GM12878 (cell line): Measurements from ENCODE around the gene ATL1. TPM values are rescaled to one million over a fixed set of nuclear protein-coding genes. Genes with fewer than 3 reads are reported as not detected.

ENCODE experiments used
- ATAC-seq: fragments of 200-7000 bp; cut with Tn5 transposase; 3 replicates; pipeline ENCODE4 v1.9.1; 2020; ENCODE audit warnings: mild to moderate bottlenecking, moderate library complexity
- BruUV-seq: library from RNA; stranded (reverse); fragments of 400-500 nt; replicated peaks from 2 replicates; lab custom pipeline; 2021; lab: Mats Ljungman, UMichigan
- CTCF ChIA-PET: fragments of 300-600 bp; sonication (Branson Sonifier 250); formaldehyde crosslinking; extraction: SDS; loops from one replicate; lab custom pipeline; 2021; ENCODE audit warnings: inconsistent platforms; lab: Yijun Ruan, JAX
- POLR2A ChIA-PET: fragments of 350-600 bp; formaldehyde crosslinking; extraction: SDS; loops from one replicate; lab custom pipeline; 2021; ENCODE audit warnings: inconsistent platforms; lab: Charles Lee
- RAD21 ChIA-PET: fragments of 300-600 bp; sonication (Branson Sonifier 250); formaldehyde crosslinking; loops from one replicate; lab custom pipeline; 2023; ENCODE audit warnings: antibody characterized with exemption; ENCODE audit not compliant: unreplicated experiment; lab: Charles Lee
- SMC1A ChIA-PET: fragments of 300-600 bp; sonication (Branson Sonifier 250); formaldehyde crosslinking; loops from one replicate; lab custom pipeline; 2023; ENCODE audit not compliant: unreplicated experiment, uncharacterized antibody; lab: Charles Lee
- DNase-seq: peaks from one replicate; pipeline ENCODE4 v3.0.0-alpha.2; 2011; ENCODE audit warnings: low read depth, low spot score
- FAIRE-seq: peaks from 3 replicates; lab custom pipeline; 2011; peaks lifted over from hg19 to GRCh38; lab: Jason Lieb, UNC
- H2AFZ ChIP-seq: 2 replicates; pipeline ENCODE4 v1.6.0; 2011; ENCODE audit warnings: low read depth, low read length, control low read depth; ENCODE audit not compliant: control insufficient read depth
- H3K27ac ChIP-seq: 2 replicates; pipeline ENCODE4 v1.5.1; 2011; ENCODE audit warnings: control low read depth; ENCODE audit not compliant: control insufficient read depth, insufficient read depth
- H3K27me3 ChIP-seq, 2 experiments: replicated peaks in 1 of 2; 2 replicates each; pipeline versions ENCODE4 v1.6.0 to v1.6.1; 2011; ENCODE audit warnings: low read length in 1 of 2; ENCODE audit not compliant: control insufficient read depth in 2 of 2, insufficient read depth in 2 of 2
- H3K36me3 ChIP-seq, 2 experiments: 2 replicates each; pipeline ENCODE4 v1.5.1; 2011; ENCODE audit warnings: low read length in 1 of 2; ENCODE audit not compliant: control insufficient read depth in 2 of 2, insufficient read depth in 2 of 2
- H3K4me1 ChIP-seq: 2 replicates; pipeline ENCODE4 v1.6.1; 2011; ENCODE audit warnings: mild to moderate bottlenecking, low read length, moderate library complexity, mixed read lengths; ENCODE audit not compliant: control insufficient read depth, insufficient read depth
- H3K4me2 ChIP-seq: 2 replicates; pipeline ENCODE4 v1.6.0; 2011; ENCODE audit warnings: control low read depth; ENCODE audit not compliant: control insufficient read depth, insufficient read depth
- H3K4me3 ChIP-seq: fragments of 200-600 bp; sonication (generic); 2 replicates; pipeline ENCODE4 v1.5.1; 2016
- H3K79me2 ChIP-seq: 2 replicates; pipeline ENCODE4 v1.6.0; 2011; ENCODE audit warnings: low read length; ENCODE audit not compliant: control insufficient read depth, insufficient read depth
- H3K9ac ChIP-seq: 2 replicates; pipeline ENCODE4 v1.8.0; 2011; ENCODE audit warnings: low read length, control low read depth, mixed read lengths; ENCODE audit not compliant: control insufficient read depth, insufficient read depth
- H3K9me3 ChIP-seq: replicated peaks from 3 replicates; pipeline ENCODE4 v1.5.1; 2011; ENCODE audit warnings: mild to moderate bottlenecking, low read length; ENCODE audit not compliant: control insufficient read depth, insufficient read depth
- H4K20me1 ChIP-seq: 2 replicates; pipeline ENCODE4 v1.6.0; 2011; ENCODE audit not compliant: control insufficient read depth, insufficient read depth
- ATF3 ChIP-seq: IDR thresholded peaks from 2 replicates; pipeline ENCODE4 v1.6.1; 2011; ENCODE audit warnings: low read depth, mild to moderate bottlenecking, low read length, moderate library complexity, borderline replicate concordance; ENCODE audit errors: extremely low read depth
- CBFB ChIP-seq: IDR thresholded peaks from 2 replicates; pipeline ENCODE4 v1.6.1; 2016; ENCODE audit warnings: antibody characterized with exemption, low read depth
- CBX3 ChIP-seq: fragments of 200-600 bp; sonication (generic); IDR thresholded peaks from 2 replicates; pipeline ENCODE4 v1.6.1; 2016; ENCODE audit warnings: low read depth, borderline replicate concordance
- CBX5 ChIP-seq: sonication (generic); IDR thresholded peaks from 2 replicates; pipeline ENCODE4 v1.6.1; 2016; ENCODE audit warnings: low read depth, moderate library complexity, mild to moderate bottlenecking, inconsistent platforms
- ELK1 ChIP-seq: IDR thresholded peaks from 2 replicates; pipeline ENCODE4 v1.6.1; 2012; ENCODE audit warnings: low read depth, low read length, improper control_type of control experiment
- HDGF ChIP-seq: fragments of 450-650 bp; IDR thresholded peaks from 2 replicates; pipeline ENCODE4 v1.6.1; 2016; ENCODE audit warnings: antibody characterized with exemption
- JUNB ChIP-seq: IDR thresholded peaks from 2 replicates; pipeline ENCODE4 v1.6.1; 2016; ENCODE audit warnings: antibody characterized with exemption, mild to moderate bottlenecking
- MTA2 ChIP-seq: fragments of 450-650 bp; IDR thresholded peaks from 2 replicates; pipeline ENCODE4 v1.6.1; 2016; ENCODE audit warnings: low read depth, mild to moderate bottlenecking, moderate library complexity
- MTA3 ChIP-seq: IDR thresholded peaks from 2 replicates; pipeline ENCODE4 v1.6.1; 2012; ENCODE audit warnings: low read length, inconsistent platforms, borderline replicate concordance
- PAX8 ChIP-seq: fragments of 450-650 bp; IDR thresholded peaks from 2 replicates; pipeline ENCODE4 v1.6.1; 2017; ENCODE audit warnings: mild to moderate bottlenecking, moderate library complexity
- ZBTB4 ChIP-seq: fragments of 450-650 bp; formaldehyde crosslinking; IDR thresholded peaks from 2 replicates; pipeline ENCODE4 v1.4.0; 2022; ENCODE audit warnings: mild to moderate bottlenecking, moderate library complexity
- WGBS: methylation state at CpG from one replicate; pipeline ENCODE4 v1.1.6; 2016; ENCODE audit warnings: low lambda C conversion rate; ENCODE audit not compliant: insufficient replicate concordance, insufficient coverage; ENCODE audit errors: missing lambda C conversion rate; 5-methylcytosine and 5-hydroxymethylcytosine counted together
- in situ Hi-C: fragments of 300-500 bp; cut with MboI; formaldehyde crosslinking; loops from 9 replicates; pipeline ENCODE4 v1.14.3; 2018; ENCODE audit warnings: mixed read lengths
- intact Hi-C: fragments of 100-400 bp; cut with micrococcal nuclease; formaldehyde crosslinking; loops from one replicate; pipeline ENCODE4 v1.14.2; 2022; ENCODE audit not compliant: unreplicated experiment
- polyA plus RNA-seq, 11 experiments: library from polyadenylated mRNA; depleted of rRNA in 4 of 11; unstranded in 6 of 11; stranded (reverse) in 5 of 11; fragments of >200 nt; fragmentation: Nextera tagmentation in 4 of 11; fragmentation: Illumina TruSeq in 1 of 11; extraction: Ambion mirVana in 4 of 11; extraction: Trizol in 1 of 11; gene quantifications; 1 replicate in 1 of 11; 2 replicates in 10 of 11; pipeline versions ENCODE4 v1.2.1 to v1.2.3, GENCODE V29; 2011 to 2016; ENCODE audit warnings: inconsistent platforms in 2 of 11, missing spikeins in 2 of 11, low read depth in 1 of 11
- total RNA-seq, 4 experiments: library from RNA; depleted of rRNA in 3 of 4; stranded (reverse); fragments of >200 nt in 3 of 4; fragmentation: Illumina TruSeq in 1 of 4; extraction: Trizol in 1 of 4; gene quantifications; 2 replicates each; pipeline versions ENCODE4 v1.2.1 to v1.2.3, GENCODE V29; 2013 to 2021

ATL1 gene
- total and polyA plus RNA-seq, 10 of the 15 experiments (the other 5 are each of a cell fraction or from before 2014, with no cell fraction given), result 0.11 to 1.2 (median 0.58) TPM; not detected in 1

GRCh38 chr14:50669441-50669986, 109.6 kb downstream of the ATL1 start:
- no peaks in the 10 kb centered on the region for H3K9me3 ChIP-seq
- no peak overlapping the region for H2AFZ ChIP-seq
- no peak overlapping the region for H3K4me2 ChIP-seq
- DNase-seq (no peak), ATAC-seq (no peak), FAIRE-seq (no peak)
- peaks cover 32% of the 10 kb centered on the region for H3K79me2 ChIP-seq
- ChIA-PET SMC1A (interaction anchor here (1.0 to 1.8 kb wide), 3 partner anchors 12 to 107 kb away, joined by 3 to 5 read pairs (median 3); no protein-coding TSS in a partner anchor), CTCF (no interaction called here), RAD21 (interaction anchor here (0.7 kb wide), 1 partner anchor 69 kb away, joined by 3 read pairs; no protein-coding TSS in a partner anchor), POLR2A (no interaction called here)
- 97% methylated on average over 4 of the region's 4 CpGs for WGBS
- H4K20me1 ChIP-seq, result no peaks in the 10 kb centered on the region
- no TSS peak for BruUV-seq
- in situ Hi-C loops (no loop called here), intact Hi-C loops (loop anchor here (5.0 kb wide), 4 partner anchors 43 to 1047 kb away; partner anchors contain the start of genes MGAT2 and RPL36AL)
- H3K4me3 ChIP-seq, result no peak overlapping the region
- H3K36me3 ChIP-seq, result no peaks in the 10 kb centered on the region
- no peak overlapping the region for H3K27ac ChIP-seq
- TF ChIP-seq ELK1 (no peak), CBFB (no peak), CBX3 (no peak)
- no peak overlapping the region for H3K9ac ChIP-seq
- H3K4me1 ChIP-seq, result no peaks in the 10 kb centered on the region
- H3K27me3 ChIP-seq, result no peaks in the 10 kb centered on the region

- 88% methylated on average over 10 of the region's 10 CpGs for WGBS
- ChIA-PET RAD21 (interaction anchor here (0.7 to 1.4 kb wide), 2 partner anchors 67 to 70 kb away, joined by 3 to 6 read pairs; no protein-coding TSS in a partner anchor), POLR2A (interaction anchor here (0.6 kb wide), 1 partner anchor 23 kb away, joined by 3 read pairs; no protein-coding TSS in a partner anchor), CTCF (interaction anchor here (0.6 to 1.1 kb wide), 3 partner anchors 103 to 197 kb away, joined by 3 to 4 read pairs (median 3); no protein-coding TSS in a partner anchor), SMC1A (interaction anchor here (1.0 to 1.8 kb wide), 3 partner anchors 13 to 106 kb away, joined by 3 to 5 read pairs (median 3); no protein-coding TSS in a partner anchor)
- Histone ChIP-seq H3K4me3 (no peak overlapping the region), H3K36me3 (no peaks in the 10 kb centered on the region), H3K9ac (no peak overlapping the region), H3K27ac (no peak overlapping the region), H3K79me2 (peaks cover 26% of the 10 kb centered on the region), H3K9me3 (no peaks in the 10 kb centered on the region), H3K4me1 (no peaks in the 10 kb centered on the region), H3K27me3 (no peaks in the 10 kb centered on the region), H4K20me1 (no peaks in the 10 kb centered on the region), H2AFZ (no peak overlapping the region), H3K4me2 (no peak overlapping the region)
- FAIRE-seq (no peak), ATAC-seq (no peak), DNase-seq (no peak)
- in situ Hi-C loops, result no loop called here
- no TSS peak for BruUV-seq
- intact Hi-C loops, result no loop called here
- TF ChIP-seq ATF3 (no peak), MTA3 (no peak), ZBTB4 (CRISPR knock-in tag) (no peak), CBX5 (no peak), HDGF (no peak), JUNB (no peak), PAX8 (no peak), MTA2 (no peak)
These were observed 110.4 kb downstream of the ATL1 start for GRCh38 chr14:50670196-50670865.
